OCI-LY3 (cell line): ENCODE data around the gene DUSP19.

Source experiments
- EZH2phosphoT487 ChIP-seq: fragments of 200-600 bp; shearing (Covaris generic); IDR thresholded peaks from 2 replicates; pipeline ENCODE4 v1.6.1; 2018; ENCODE audit warnings: antibody characterized with exemption, mixed run types, low read depth
- TF ChIP-seq, protein P1 (sequence below): fragments of 200-600, 300-600 bp; sonication (generic); IDR thresholded peaks from 2 replicates; pipeline ENCODE4 v1.5.1; 2014; ENCODE audit warnings: antibody characterized with exemption, low read length, low read depth

- TF ChIP-seq EZH2phosphoT487: no peak
- TF ChIP-seq, protein P1, sequence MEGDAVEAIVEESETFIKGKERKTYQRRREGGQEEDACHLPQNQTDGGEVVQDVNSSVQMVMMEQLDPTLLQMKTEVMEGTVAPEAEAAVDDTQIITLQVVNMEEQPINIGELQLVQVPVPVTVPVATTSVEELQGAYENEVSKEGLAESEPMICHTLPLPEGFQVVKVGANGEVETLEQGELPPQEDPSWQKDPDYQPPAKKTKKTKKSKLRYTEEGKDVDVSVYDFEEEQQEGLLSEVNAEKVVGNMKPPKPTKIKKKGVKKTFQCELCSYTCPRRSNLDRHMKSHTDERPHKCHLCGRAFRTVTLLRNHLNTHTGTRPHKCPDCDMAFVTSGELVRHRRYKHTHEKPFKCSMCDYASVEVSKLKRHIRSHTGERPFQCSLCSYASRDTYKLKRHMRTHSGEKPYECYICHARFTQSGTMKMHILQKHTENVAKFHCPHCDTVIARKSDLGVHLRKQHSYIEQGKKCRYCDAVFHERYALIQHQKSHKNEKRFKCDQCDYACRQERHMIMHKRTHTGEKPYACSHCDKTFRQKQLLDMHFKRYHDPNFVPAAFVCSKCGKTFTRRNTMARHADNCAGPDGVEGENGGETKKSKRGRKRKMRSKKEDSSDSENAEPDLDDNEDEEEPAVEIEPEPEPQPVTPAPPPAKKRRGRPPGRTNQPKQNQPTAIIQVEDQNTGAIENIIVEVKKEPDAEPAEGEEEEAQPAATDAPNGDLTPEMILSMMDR: no peak
Measured at GRCh38 chr2:183124222-183124956, 45.8 kb downstream of the DUSP19 start, which contains the start of gene NUP35.
